Posterior cingulate gyrus (tissue), 11 donors: ENCODE results near the gene ALKBH3.

Experiments used
- DNase-seq, 10 donors: peaks; one replicate each; pipeline versions ENCODE4 v3.0.0 to v3.0.0-alpha.2; 2020 to 2021; ENCODE audit warnings: mixed read lengths in 3 of 10
- intact Hi-C: fragments of 100-400 bp; cut with DNase I; formaldehyde crosslinking; loops from one replicate; pipeline ENCODE4 v1.15.1; 2023

The ALKBH3 gene

DNA sequence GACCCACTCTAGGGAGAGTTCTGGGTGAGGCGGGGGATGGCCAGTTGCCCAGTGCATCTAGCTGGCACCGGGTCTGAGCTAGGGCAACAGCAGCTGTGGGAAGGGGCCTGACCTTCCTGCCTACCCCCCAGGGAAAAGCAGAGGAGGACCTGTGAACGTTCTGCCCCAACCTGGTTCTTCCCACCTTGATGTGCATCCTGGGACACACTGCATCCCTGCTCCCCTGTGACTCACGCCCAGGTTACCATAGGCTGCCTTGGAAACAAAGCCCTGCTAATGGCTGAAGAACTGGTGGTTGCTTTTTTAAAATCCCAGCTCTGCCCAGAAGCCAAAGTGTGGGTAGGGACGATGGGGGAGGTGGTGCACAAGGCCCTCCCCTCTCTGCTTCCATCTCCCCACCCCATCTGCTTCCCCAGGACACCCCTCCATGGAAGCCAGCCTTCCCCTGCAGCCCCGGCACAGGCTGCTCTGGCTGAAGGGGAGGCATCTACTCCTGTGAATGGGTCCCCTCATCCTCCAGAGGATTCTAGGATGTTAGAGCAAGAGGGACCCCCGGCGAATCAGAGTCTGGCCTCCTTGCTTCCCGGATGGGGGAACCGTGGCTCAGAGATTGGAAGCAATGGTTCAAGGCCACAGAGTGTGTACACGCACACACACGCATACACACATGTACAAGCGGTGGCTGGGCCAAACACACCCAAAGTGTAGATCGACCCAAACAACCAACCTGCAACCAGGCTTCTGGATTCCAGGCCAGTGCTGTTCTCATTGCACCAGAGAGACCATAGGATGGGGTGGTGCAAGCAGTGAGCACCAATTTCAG lies 54.2 kb downstream of the ALKBH3 start:
- intact Hi-C loops, result no loop called here
- no peak for DNase-seq

DNA sequence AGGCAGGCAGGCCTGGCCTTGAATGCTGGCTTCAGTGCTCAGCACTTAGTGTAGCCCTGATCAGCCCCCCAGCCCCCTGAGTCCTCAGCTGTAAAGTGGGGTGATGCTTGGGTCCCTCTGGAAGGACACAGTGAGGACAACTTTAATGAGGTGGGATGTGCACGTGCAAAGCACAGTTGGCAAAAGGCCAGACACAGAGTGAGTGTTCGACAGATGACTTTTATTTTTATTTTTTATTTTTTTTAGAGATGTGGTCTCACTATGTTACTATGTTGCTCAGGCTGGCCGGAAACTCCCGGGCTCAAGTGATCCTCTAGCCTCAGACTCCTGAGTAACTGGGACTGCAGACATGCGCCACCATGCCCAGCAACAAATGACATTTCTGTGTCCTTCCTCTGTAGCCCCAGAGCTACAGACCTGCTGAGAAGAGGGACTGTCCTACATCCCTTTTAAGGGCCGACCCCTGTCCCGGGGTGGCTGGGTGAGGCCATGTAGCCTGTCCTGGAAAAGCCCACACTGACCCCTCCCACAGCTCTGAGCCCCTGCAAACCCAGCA lies 54.9 kb downstream of the ALKBH3 start:
- intact Hi-C loops, result no loop called here
- DNase-seq, result no peak

DNA sequence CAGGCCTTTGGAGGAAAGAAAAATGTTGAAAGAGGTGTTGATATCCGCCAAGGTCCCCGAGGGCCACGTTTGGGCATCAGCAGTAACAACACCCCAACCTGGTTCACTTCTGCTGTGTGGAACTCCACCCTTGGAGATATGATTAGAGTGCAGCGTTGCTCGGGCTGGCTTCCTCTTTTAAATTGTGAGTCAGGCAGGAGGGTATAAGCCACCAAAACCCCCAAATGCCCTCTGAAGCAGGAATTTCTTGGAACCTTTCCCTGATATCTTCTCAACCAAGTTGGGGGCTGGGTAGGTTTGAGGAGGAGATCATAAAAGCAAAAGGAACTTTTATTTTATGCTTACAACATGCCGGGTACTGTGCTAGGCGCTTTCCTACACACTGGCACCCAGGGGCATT lies 55.4 kb downstream of the ALKBH3 start:
- peak in 1 of 10 donors; percentile 24 for DNase-seq
- intact Hi-C loops, result no loop called here

DNA sequence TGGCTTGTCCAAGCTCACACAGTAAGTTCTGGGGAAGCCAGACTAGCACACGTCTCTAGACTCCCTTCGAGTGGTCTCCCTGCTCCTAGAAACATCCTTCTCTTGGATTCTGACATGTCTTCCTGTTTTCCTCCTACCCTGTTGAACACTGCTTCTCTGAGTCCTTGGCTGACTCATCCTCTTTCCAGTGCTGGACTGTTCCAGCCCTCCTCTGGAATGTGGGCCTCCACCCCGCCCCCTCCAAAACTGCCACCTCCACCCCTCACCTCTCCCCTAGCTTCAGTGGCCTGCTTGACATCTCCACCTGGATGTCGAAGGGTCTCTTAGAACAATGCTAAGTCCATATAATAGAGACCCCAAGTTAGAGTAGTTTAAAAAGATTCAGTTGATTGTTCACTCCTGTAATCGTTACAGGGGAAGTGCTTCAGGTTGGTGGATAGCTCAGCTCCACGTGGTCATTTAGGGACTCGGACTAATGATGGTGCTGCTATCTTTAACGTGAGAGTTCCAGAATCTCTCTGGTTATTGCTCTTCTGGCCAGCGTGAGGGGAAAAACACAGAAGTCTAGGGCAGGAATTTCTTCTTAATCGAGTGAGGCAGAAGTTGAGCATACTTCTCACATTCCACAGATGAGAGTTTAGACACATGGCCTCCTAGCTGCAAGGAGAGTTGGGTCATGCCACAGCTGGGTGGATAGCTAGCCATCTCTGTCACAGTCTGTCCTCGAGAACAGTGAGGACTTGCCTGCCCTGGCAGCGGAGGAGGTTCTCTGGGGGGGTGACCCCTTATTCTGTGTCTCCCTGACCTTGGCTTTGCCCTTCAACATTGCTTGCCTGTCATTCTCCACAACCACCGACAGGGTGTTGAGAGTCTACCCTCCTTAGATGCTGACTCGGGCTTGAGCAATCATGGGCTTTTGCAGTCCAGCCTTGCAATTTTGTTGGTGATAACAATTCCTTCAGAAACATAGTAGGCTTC lies 57.1 kb downstream of the ALKBH3 start:
- intact Hi-C loops, result no loop called here

DNA sequence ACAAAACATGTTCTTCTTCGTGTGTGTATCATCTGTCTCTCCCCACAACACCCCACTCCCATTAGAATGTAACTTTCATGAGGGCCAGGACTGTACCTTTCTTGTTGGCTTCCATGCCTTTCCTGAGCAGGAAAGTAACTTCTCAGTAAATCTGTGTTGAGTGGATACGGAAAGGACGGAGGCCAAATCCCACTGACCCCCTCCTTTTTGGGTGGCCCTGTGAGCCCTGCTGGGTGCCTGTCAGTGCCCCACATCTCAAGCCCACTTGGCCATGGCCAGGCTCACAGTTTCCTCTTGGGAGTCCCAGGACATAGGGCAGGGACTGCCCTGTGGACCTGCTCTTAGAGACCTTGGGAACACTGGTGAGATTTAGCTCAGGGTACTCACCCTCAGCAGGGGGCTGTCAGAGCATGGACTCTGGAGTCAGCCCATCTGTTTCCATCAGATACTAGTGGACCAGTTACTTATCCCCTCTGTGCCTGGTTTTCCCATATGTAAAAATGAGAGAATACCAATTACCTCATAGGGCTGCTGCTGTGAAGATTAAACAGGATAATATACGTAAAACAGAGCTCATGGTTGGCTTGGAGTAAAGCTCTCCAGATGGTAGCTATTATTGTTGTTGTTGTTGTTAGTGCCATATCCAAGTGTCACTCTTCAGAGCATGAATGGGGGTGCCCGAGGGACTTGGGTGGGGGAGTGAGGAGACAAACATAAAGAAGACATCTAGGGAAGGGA lies 60.8 kb downstream of the ALKBH3 start:
- intact Hi-C loops, result loop anchor here (5.0 kb wide), 1 partner anchor 91 kb away; no protein-coding TSS in a partner anchor
- DNase-seq, result no peak

More for the DNA sequence above, 57.1 kb downstream of the ALKBH3 start:
- DNase-seq, result no peak

DNA sequence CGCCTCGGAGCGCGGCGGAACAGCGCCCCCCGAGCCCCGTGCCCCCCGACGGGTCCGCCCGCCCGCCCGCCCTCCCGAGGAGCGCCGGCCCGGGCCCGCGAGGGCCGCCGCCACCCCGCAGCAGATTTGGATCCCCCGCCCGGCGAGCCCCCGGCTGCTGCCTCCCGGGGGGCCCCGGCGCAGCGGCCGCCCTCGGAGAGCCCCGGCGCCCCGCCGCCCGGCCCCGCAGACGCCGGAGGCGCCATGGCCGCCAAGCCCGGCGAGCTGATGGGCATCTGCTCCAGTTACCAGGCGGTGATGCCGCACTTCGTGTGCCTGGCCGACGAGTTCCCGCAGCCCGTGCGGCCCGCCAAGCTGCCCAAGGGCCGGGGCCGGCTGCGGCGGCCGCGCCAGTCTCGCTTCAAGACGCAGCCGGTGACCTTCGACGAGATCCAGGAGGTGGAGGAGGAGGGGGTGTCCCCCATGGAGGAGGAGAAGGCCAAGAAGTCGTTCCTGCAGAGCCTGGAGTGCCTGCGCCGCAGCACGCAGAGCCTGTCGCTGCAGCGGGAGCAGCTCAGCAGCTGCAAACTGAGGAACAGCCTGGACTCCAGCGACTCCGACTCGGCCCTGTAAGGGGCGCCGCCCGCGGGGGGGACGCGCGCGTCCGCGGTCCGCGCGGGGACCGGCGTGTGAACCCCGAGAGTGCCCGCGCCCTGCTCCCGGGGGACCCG lies 62.2 kb downstream of the ALKBH3 start:
- intact Hi-C loops, result loop anchor here (1.0 to 5.0 kb wide), 2 partner anchors 51 to 89 kb away; no protein-coding TSS in a partner anchor
- DNase-seq, result peak in 4 of 10 donors; percentile 33 to 90 (median 47)

DNA sequence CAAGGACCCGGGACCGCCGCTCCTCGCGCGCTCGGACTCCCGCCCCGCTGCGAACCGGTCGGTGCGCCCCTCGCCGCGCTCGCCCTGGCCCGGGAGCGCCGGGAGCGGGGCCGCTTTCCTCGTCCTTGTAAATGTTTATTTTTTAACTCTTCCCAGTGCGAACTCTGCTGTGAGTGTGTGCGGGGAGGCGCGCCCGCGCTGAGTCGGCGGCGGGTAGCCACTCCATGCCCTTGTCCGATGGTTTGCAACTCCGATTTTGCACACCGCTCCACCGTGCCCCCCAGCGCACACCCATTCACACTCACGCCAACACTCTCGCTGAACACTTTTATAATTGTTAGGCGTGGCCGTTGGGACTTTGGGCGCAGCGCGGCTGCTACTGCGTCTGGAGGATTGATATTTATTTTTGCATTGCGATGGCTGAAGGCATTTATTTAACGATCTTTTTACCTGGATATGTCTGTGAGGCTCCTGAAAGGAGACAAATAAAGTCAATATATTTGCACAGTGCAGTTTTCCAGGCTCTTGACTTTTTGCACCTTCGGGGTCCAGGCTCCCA lies 62.8 kb downstream of the ALKBH3 start:
- intact Hi-C loops, result loop anchor here (5.0 kb wide), 1 partner anchor 89 kb away; no protein-coding TSS in a partner anchor
- no peak for DNase-seq

DNA sequence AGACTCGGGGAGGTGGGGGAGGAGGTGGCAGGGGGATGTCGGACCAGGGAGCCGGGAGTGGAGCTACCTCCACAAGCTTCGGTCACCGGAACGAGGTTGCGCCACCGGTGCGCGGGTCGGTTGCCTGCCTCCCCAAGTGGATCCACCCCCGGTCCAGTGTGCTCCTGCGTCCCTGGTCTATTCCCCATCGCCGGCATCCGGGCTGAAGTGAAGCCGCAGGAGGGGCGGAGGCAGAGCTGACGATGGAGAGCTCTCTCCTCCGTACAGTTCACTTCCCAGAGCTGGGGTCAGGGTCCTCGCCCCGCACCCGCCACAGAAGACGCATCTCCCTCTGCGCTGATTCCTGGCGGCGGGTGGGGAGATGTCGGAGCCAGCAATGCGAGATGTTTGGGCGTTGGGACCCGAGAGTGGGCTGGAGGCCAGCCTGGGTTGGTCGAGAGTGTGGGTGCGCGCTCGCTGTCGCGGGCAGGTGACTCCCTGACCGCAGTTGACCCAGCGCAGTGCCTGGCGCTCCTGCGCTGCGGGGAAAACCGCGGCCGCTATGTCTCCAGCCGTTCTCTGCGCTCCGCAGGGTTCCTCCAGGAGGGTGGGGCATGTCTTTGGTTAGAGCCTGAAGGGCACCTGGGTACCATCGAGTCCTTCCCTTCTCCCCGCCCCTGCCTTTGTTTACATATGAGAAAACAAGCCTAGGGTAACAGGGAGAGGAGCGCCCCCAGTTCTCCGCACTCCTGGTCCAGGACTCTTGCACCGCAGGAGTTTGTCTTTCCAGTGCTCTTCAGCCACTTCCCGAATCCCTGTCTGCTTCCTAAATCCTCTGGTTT lies 63.5 kb downstream of the ALKBH3 start:
- intact Hi-C loops, result loop anchor here (5.0 kb wide), 1 partner anchor 88 kb away; no protein-coding TSS in a partner anchor
- peak in 4 of 10 donors; percentile 42 to 85 (median 84) for DNase-seq

DNA sequence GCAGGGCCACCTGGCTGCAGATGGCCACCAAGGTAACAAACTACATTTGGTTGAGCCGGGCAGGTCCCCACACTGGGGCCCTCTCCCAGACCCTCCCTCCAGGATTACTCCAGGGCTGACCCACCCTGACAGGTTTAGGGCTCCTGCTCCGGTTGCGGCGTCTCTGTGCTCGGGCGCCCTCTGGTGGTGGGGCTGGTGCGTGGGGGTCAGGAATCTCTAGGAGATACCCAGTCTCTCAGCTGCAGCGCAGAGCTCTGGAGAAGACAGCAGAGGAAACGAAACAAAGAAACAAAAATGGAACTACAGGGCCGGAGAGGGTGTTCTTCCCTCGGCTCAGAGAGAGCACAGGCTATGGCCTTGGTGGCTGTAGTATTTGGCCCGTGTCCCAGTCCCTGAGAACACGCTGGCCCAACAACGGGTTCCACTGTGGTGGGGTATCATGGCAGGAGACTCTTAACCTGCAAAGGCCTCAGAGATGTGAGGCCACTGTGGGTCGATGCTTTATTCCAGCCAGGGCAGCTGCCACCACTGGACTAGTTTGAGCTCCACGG lies 64.2 kb downstream of the ALKBH3 start:
- intact Hi-C loops, result loop anchor here (5.0 kb wide), 1 partner anchor 87 kb away; no protein-coding TSS in a partner anchor

DNA sequence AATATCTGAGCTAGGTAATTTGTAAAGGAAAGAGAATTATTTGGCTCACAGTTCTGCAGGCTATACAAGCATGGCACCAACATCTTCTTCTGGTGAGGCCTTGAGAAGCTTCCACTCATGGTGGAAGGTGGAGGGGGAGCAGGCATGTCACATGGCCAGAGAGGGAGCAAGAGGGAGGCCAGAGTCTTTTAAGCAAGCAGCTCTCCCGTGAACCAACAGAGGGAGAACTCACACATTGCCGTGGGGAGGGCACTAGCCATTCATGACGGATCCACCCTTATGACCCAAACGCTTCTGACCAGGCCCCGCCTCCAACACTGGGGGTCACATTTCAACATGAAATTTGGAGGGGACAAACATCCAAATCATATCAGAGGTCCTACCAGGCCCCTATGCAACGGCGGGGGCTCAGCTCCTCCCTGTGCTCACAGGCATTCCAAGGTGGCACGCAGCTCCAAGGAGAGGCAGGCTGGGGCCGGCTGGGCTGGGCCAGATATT lies 66.4 kb downstream of the ALKBH3 start:
- intact Hi-C loops, result no loop called here
- DNase-seq, result no peak

More for the DNA sequence above, 64.2 kb downstream of the ALKBH3 start:
- peak in 8 of 10 donors; percentile 54 to 94 (median 79) for DNase-seq

DNA sequence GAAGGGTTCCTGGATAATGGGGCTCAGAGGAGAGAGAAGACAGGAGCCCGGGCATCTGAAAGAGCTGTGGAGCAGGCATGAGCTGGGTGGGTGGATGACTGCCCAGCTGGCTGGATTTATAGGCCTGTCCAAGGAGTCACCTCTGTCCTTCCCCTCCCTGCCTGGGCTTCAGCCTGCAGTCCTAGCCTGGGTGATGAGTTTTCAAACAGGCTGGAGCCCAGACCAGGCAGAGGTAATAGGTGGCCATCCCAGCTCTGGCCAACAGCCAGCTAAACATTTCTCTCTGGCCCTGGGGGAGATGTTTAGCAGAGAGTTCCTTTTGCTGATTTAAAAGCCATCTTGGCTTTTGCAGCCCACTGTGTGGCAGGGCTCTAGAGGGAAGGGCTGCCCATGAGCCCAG lies 67.2 kb downstream of the ALKBH3 start:
- no peak for DNase-seq
- intact Hi-C loops, result no loop called here

DNA sequence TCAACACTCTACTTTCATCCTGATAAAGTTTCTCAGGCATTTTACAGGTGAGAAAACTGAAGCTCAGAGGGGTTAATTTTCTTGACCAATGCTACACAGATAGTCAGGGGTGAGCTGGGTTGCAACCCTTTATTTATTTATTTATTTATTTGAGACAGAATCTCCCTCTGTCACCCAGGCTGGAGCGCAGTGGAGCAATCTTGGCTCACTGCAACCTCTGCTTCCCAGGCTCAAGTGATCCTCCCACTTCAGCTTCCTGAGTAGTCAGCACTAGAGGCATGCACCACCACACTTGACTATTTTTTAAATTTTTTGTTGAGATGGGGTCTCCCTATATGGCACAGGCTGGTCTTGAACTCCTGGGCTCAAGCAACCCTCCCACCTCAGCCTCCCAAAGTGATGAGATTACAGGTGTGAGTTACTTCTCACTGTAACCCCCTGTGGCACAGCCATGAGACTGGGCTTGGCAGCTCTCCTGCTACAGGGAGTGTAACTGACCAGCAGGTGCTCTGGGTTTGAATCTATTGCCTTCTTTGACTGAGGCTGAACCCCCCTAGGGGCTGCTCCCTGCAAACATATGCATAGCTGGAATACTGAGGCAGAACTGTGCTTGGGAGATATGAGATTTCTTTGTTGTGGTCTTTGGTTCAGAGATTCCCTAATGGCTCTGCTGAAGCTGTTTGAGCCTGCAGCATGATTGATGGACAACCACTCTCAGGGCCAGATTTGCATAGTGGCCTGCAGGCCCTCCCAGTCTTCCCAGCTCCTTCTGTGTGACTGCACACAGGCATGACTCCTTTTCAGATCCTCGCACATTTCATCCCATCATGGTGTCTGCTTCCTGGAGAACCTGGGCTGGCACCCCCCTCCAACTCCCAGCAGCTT lies 68.0 kb downstream of the ALKBH3 start:
- no peak for DNase-seq
- intact Hi-C loops, result no loop called here

DNA sequence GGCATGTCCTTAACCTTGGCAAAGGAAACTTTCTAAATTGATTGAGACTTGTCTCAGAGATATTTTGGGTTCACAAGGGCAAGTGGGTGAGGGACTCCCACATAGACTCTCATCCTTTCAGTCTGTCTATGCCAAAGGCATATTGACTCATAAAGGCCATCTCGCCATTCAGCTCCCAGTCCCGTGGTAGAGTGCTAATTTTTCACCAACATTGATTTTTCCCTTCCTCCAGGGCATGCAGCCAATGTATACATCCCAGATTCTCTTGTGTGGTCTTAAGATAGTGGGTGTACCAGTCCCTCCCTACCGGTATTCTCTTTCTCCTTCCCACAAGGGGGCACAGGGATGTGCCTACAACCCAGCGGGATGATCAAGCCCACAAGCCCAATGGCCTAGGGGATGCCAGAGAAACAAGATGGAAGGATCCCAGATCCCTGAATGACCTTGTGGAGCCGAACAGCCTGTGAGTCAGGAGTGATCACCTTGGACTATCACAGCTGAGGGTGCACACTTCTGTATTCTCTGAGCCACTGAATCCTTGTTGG lies 69.8 kb downstream of the ALKBH3 start:
- intact Hi-C loops, result no loop called here
- no peak for DNase-seq

DNA sequence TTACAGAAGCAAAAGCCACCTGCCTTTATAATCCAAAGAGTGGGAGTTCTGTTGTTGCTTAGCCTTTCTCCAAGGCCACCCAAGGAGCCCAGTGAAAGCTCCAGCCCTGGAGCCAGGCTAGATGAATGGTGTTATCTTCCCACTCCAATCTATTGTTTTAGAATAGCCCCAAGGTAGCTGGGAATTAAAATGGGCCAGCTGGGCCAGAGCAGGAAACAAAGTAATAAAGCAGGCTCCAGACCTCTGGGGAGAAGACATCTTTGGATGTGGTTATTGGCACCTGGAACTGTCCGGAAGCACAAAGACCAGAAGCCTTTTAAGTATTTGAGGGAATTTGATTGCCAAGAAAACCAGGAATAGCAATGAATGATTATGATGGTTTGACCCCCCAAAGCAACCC lies 70.6 kb downstream of the ALKBH3 start:
- no peak for DNase-seq
- intact Hi-C loops, result no loop called here

DNA sequence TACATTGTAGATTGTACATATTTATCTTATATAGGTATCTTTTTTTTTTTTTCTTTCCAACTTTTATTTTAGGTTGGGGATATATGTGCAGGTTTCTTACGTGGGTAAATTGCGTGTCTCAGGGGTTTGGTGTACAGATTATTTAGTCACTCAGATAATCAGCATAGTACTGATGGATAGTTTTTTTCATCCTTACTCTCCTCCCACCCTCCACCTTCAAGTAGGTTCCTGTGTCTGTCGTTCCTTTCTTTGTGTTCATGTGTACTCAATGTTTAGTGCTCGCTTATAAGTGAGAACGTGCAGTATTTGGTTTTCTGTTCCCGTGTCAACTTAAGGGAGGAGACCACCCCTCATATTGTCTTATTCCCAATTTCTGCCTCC lies 71.4 kb downstream of the ALKBH3 start:
- no peak for DNase-seq
- intact Hi-C loops, result no loop called here
